SK-N-SH treated with all-trans-retinoic acid at 6 μM for 48 hours (cell line): ENCODE data around the gene NRN1L.

Source experiments
- ESRRG ChIP-seq: fragments of 250-450 bp; sonication (Bioruptor Pico); IDR thresholded peaks from 2 replicates; pipeline ENCODE4 v1.6.1; 2021; ENCODE audit warnings: mild to moderate bottlenecking
- OSR1 ChIP-seq: fragments of 250-450 bp; sonication (Bioruptor Pico); IDR thresholded peaks from 2 replicates; pipeline ENCODE4 v1.8.0; 2022; ENCODE audit warnings: moderate library complexity, mild to moderate bottlenecking, inconsistent platforms
- PATZ1 ChIP-seq: fragments of 250-450 bp; sonication (Bioruptor Pico); IDR thresholded peaks from 2 replicates; pipeline ENCODE4 v1.8.0; 2020; ENCODE audit warnings: mild to moderate bottlenecking, moderate library complexity, borderline replicate concordance
- SNAI2 ChIP-seq: fragments of 250-450 bp; sonication (Bioruptor Pico); IDR thresholded peaks from 2 replicates; pipeline ENCODE4 v1.5.0; 2020; ENCODE audit warnings: mild to moderate bottlenecking, moderate library complexity
- ZFP3 ChIP-seq: fragments of 250-450 bp; sonication (Bioruptor Pico); IDR thresholded peaks from 2 replicates; pipeline ENCODE4 v1.5.0; 2020; ENCODE audit warnings: mild to moderate bottlenecking, moderate library complexity
- ZFP30 ChIP-seq: fragments of 450-650 bp; formaldehyde crosslinking; IDR thresholded peaks from 2 replicates; pipeline ENCODE4 v1.5.0; 2022; ENCODE audit warnings: mild to moderate bottlenecking, moderate library complexity
- TF ChIP-seq, protein P1 (sequence below): fragments of 250-450 bp; sonication (Bioruptor Pico); IDR thresholded peaks from 2 replicates; pipeline ENCODE4 v1.5.0; 2020; ENCODE audit warnings: mild to moderate bottlenecking, moderate library complexity

- no peak for TF ChIP-seq PATZ1 (CRISPR knock-in tag)
- TF ChIP-seq, protein P1, sequence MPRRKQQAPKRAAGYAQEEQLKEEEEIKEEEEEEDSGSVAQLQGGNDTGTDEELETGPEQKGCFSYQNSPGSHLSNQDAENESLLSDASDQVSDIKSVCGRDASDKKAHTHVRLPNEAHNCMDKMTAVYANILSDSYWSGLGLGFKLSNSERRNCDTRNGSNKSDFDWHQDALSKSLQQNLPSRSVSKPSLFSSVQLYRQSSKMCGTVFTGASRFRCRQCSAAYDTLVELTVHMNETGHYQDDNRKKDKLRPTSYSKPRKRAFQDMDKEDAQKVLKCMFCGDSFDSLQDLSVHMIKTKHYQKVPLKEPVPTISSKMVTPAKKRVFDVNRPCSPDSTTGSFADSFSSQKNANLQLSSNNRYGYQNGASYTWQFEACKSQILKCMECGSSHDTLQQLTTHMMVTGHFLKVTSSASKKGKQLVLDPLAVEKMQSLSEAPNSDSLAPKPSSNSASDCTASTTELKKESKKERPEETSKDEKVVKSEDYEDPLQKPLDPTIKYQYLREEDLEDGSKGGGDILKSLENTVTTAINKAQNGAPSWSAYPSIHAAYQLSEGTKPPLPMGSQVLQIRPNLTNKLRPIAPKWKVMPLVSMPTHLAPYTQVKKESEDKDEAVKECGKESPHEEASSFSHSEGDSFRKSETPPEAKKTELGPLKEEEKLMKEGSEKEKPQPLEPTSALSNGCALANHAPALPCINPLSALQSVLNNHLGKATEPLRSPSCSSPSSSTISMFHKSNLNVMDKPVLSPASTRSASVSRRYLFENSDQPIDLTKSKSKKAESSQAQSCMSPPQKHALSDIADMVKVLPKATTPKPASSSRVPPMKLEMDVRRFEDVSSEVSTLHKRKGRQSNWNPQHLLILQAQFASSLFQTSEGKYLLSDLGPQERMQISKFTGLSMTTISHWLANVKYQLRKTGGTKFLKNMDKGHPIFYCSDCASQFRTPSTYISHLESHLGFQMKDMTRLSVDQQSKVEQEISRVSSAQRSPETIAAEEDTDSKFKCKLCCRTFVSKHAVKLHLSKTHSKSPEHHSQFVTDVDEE (CRISPR knock-in tag), result no peak
- no peak for TF ChIP-seq ZFP30
- TF ChIP-seq ZFP3 (CRISPR knock-in tag), result no peak
- no peak for TF ChIP-seq SNAI2 (CRISPR knock-in tag)
- no peak for TF ChIP-seq OSR1 (CRISPR knock-in tag)
- TF ChIP-seq ESRRG, result no peak
Measured at GRCh38 chr16:67880584-67880983, 4.1 kb upstream of the NRN1L start.
